ENCODE data around the gene HCN4. TPM values are rescaled to one million over a fixed set of nuclear protein-coding genes. Genes with fewer than 3 reads are reported as not detected.

Gene HCN4
- total RNA-seq, 1 donor = not detected

DNA sequence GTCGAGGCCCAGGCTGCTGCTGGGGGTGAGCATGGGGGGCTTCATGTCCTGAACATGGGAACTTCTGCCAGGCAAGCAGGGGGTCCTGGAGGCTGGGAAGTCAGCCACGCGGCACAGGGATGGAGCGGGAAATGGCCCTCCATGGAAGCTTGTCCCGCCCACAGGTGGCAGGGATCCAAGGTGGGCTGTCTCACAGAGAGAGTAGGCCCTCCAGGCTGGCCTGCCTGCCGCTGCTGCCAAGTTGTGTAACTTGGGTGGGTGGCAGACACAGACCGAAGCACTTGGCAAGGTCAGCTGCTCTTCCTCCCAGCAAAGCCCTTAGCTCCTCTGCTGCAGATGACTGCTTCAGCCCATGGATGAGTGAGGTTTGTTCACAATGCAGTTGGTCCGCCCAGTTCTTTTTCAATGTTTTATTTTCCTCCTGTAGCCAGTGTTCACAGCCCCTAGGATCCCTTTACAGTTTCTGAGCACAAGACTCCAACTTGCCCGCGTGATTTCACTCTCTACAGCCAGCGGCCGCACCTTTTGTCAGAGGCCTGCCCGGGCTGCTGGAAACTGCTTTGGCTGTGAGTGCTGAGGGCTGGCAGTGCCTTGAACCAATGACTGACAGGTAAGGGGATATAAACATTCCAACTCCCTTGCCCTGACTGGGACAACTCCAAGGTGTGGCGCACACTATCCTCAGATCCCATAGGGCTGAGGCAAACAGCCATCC, 26.7 kb downstream of the HCN4 start:
- H2AFZ ChIP-seq (ENCODE audit: low read length) = no peak overlapping the region
- no peaks in the 10 kb centered on the region for H3K4me1 ChIP-seq (ENCODE audit: insufficient read depth, low read length)
- TF ChIP-seq, protein P1, sequence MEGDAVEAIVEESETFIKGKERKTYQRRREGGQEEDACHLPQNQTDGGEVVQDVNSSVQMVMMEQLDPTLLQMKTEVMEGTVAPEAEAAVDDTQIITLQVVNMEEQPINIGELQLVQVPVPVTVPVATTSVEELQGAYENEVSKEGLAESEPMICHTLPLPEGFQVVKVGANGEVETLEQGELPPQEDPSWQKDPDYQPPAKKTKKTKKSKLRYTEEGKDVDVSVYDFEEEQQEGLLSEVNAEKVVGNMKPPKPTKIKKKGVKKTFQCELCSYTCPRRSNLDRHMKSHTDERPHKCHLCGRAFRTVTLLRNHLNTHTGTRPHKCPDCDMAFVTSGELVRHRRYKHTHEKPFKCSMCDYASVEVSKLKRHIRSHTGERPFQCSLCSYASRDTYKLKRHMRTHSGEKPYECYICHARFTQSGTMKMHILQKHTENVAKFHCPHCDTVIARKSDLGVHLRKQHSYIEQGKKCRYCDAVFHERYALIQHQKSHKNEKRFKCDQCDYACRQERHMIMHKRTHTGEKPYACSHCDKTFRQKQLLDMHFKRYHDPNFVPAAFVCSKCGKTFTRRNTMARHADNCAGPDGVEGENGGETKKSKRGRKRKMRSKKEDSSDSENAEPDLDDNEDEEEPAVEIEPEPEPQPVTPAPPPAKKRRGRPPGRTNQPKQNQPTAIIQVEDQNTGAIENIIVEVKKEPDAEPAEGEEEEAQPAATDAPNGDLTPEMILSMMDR (IDR thresholded peaks at IDR 0.05; ENCODE audit: extremely low read depth, low read depth, low read length) = no peak
- H3K79me2 ChIP-seq (ENCODE audit: insufficient read depth, low read length) = no peaks in the 10 kb centered on the region
- DNase-seq (ENCODE audit: insufficient read length, low spot score, missing footprints) = no peak
- no peaks in the 10 kb centered on the region for H3K36me3 ChIP-seq (ENCODE audit: insufficient read depth, low read length)
- no peak overlapping the region for H3K4me2 ChIP-seq (ENCODE audit: insufficient read depth, low read length)
- no peak overlapping the region for H3K27ac ChIP-seq (ENCODE audit: low read depth, low read length)
- H4K20me1 ChIP-seq (ENCODE audit: insufficient read depth, low read length) = no peaks in the 10 kb centered on the region
- no peak overlapping the region for H3K4me3 ChIP-seq (ENCODE audit: insufficient read depth, low read length)
- peaks cover 7% of the 10 kb centered on the region for H3K27me3 ChIP-seq (ENCODE audit: insufficient read depth, low read length)
- H3K9me3 ChIP-seq (ENCODE audit: low read depth, low read length) = peaks cover 3% of the 10 kb centered on the region

DNA sequence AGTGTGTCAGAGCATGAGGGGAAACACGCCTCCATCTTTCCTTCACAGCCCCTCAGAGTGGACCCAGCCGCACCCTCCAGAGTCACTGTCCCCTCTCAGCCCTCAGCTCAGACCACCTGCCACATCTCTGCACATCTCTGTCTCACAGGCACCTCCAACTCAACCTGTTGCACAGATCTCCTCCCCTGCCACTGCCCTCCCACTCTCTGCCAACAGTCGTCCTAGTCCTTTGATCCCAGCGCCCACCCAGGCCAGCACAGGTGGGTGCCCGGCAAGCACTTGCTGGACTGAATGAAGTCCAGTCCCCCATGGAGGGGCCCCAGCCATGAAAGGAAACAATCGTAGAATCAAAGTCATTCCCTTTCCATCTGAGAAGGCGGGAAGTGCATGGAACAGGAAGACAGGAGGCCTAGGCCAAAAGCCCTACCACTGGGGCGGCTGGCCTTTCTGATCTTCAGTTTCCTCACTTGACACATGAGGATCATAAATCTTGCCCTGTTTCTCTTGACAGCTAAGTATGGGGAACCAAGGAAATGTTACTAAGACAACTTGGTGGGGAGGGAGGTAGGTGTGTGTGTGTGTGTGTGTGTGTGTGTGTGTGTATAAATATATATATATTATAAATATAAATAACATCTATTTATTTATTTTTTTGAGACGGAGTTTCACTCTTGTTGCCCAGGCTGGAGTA, 28.1 kb downstream of the HCN4 start:
- no peak overlapping the region for H3K27ac ChIP-seq (ENCODE audit: low read depth, low read length)
- peaks cover 7% of the 10 kb centered on the region for H3K27me3 ChIP-seq (ENCODE audit: insufficient read depth, low read length)
- H3K4me3 ChIP-seq (ENCODE audit: insufficient read depth, low read length) = no peak overlapping the region
- no peak for DNase-seq (ENCODE audit: insufficient read length, low spot score, missing footprints)
- no peak overlapping the region for H3K4me2 ChIP-seq (ENCODE audit: insufficient read depth, low read length)
- no peak overlapping the region for H2AFZ ChIP-seq (ENCODE audit: low read length)
- no peaks in the 10 kb centered on the region for H4K20me1 ChIP-seq (ENCODE audit: insufficient read depth, low read length)
- peaks cover 3% of the 10 kb centered on the region for H3K9me3 ChIP-seq (ENCODE audit: low read depth, low read length)
- no peaks in the 10 kb centered on the region for H3K4me1 ChIP-seq (ENCODE audit: insufficient read depth, low read length)
- no peaks in the 10 kb centered on the region for H3K79me2 ChIP-seq (ENCODE audit: insufficient read depth, low read length)
- H3K36me3 ChIP-seq (ENCODE audit: insufficient read depth, low read length) = no peaks in the 10 kb centered on the region
- TF ChIP-seq, protein P1 (IDR thresholded peaks at IDR 0.05; ENCODE audit: extremely low read depth, low read depth, low read length) = no peak

- peak; percentile 55 for DNase-seq (ENCODE audit: insufficient read length, low spot score, missing footprints)
- H3K4me1 ChIP-seq (ENCODE audit: insufficient read depth, low read length) = no peaks in the 10 kb centered on the region
- H3K4me2 ChIP-seq (ENCODE audit: insufficient read depth, low read length) = no peak overlapping the region
- no peak overlapping the region for H2AFZ ChIP-seq (ENCODE audit: low read length)
- TF ChIP-seq, protein P1 (IDR thresholded peaks at IDR 0.05; ENCODE audit: extremely low read depth, low read depth, low read length) = no peak
- H3K36me3 ChIP-seq (ENCODE audit: insufficient read depth, low read length) = no peaks in the 10 kb centered on the region
- no peaks in the 10 kb centered on the region for H4K20me1 ChIP-seq (ENCODE audit: insufficient read depth, low read length)
- H3K9me3 ChIP-seq (ENCODE audit: low read depth, low read length) = peaks cover 3% of the 10 kb centered on the region
- H3K4me3 ChIP-seq (ENCODE audit: insufficient read depth, low read length) = no peak overlapping the region
- H3K27me3 ChIP-seq (ENCODE audit: insufficient read depth, low read length) = peaks cover 7% of the 10 kb centered on the region
- no peak overlapping the region for H3K27ac ChIP-seq (ENCODE audit: low read depth, low read length)
- no peaks in the 10 kb centered on the region for H3K79me2 ChIP-seq (ENCODE audit: insufficient read depth, low read length)
Measured at GRCh38 chr15:73338606-73339374, 30.0 kb downstream of the HCN4 start.

DNA sequence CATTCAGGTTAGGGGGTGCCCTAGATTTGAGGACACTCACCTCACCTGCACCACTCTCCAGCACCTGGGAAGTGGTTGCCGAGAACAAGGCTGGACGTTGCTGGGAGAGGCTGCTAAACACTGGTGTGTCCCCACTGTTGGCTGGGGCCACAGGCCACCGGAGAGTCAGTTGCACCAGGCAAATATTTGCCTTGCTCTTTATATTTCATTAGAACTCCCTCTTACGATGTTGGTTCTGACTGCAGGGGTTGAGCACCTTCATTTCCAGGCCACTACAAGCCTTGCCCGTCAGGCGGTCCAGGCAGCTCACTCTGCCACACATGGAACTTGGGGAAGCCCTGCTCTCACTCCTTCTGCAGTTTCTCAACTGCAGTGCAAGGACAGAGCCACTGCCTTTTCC, 30.7 kb downstream of the HCN4 start:
- H3K36me3 ChIP-seq (ENCODE audit: insufficient read depth, low read length) = no peaks in the 10 kb centered on the region
- H3K4me3 ChIP-seq (ENCODE audit: insufficient read depth, low read length) = no peak overlapping the region
- TF ChIP-seq, protein P1 (IDR thresholded peaks at IDR 0.05; ENCODE audit: extremely low read depth, low read depth, low read length) = no peak
- no peak overlapping the region for H3K27ac ChIP-seq (ENCODE audit: low read depth, low read length)
- peak; percentile 72 for DNase-seq (ENCODE audit: insufficient read length, low spot score, missing footprints)
- no peak overlapping the region for H2AFZ ChIP-seq (ENCODE audit: low read length)
- H3K9me3 ChIP-seq (ENCODE audit: low read depth, low read length) = peaks cover under 1% of the 10 kb centered on the region
- peaks cover 7% of the 10 kb centered on the region for H3K27me3 ChIP-seq (ENCODE audit: insufficient read depth, low read length)
- no peak overlapping the region for H3K4me2 ChIP-seq (ENCODE audit: insufficient read depth, low read length)
- H3K79me2 ChIP-seq (ENCODE audit: insufficient read depth, low read length) = no peaks in the 10 kb centered on the region
- no peaks in the 10 kb centered on the region for H4K20me1 ChIP-seq (ENCODE audit: insufficient read depth, low read length)
- H3K4me1 ChIP-seq (ENCODE audit: insufficient read depth, low read length) = no peaks in the 10 kb centered on the region

All from osteoblast (primary cell).